Breast epithelium (tissue), 4 donors: ENCODE data around the gene ZNF675. TPM values are rescaled to one million over a fixed set of nuclear protein-coding genes. Genes with fewer than 3 reads are reported as not detected.
"Not testable (repeated sequence)": the region's sequence is repeated elsewhere in the genome, so short reads cannot be mapped to it uniquely, and the experiment has no call there.

ENCODE experiments used
- DNase-seq, 2 donors: peaks; one replicate each; pipeline ENCODE4 v3.0.0-alpha.2; 2019; ENCODE audit warnings: low spot score in 2 of 2
- H3K27ac ChIP-seq, 2 donors: fragments of 200-600 bp; sonication (generic) in 1 of 2; one replicate each; pipeline ENCODE4 v1.5.1; 2016 to 2019; ENCODE audit warnings: mild to moderate bottlenecking in 1 of 2
- H3K27me3 ChIP-seq, 2 donors: fragments of 200-600 bp; sonication (generic) in 1 of 2; one replicate each; pipeline versions ENCODE4 v1.5.1 to v1.6.0; 2017 to 2019; ENCODE audit warnings: control low read depth in 1 of 2, mild to moderate bottlenecking in 1 of 2
- H3K36me3 ChIP-seq: fragments of 200-600 bp; one replicate; pipeline ENCODE4 v1.5.1; 2019
- H3K4me1 ChIP-seq, 2 donors: fragments of 200-600 bp; sonication (generic); one replicate each; pipeline ENCODE4 v1.5.1; 2016 to 2019; ENCODE audit warnings: control low read depth in 1 of 2
- H3K4me3 ChIP-seq, 3 donors: fragments of 200-600 bp; sonication (generic); 1 replicate in 2 of 3; 2 replicates in 1 of 3; pipeline ENCODE4 v1.5.1; 2016 to 2019; ENCODE audit warnings: mild to moderate bottlenecking in 3 of 3, moderate library complexity in 2 of 3
- H3K9me3 ChIP-seq, 2 donors: fragments of 200-600 bp; sonication (generic) in 1 of 2; one replicate each; pipeline ENCODE4 v1.5.1; 2016 to 2019; ENCODE audit warnings: control low read depth in 1 of 2
- CTCF ChIP-seq, 3 donors: fragments of 450-650 bp; IDR thresholded peaks; one replicate each; pipeline ENCODE4 v1.5.1; 2016 to 2017; ENCODE audit warnings: antibody characterized with exemption in 3 of 3, mild to moderate bottlenecking in 3 of 3, moderate library complexity in 3 of 3
- POLR2A ChIP-seq: fragments of 450-650 bp; IDR thresholded peaks from one replicate; pipeline ENCODE4 v1.6.1; 2016; ENCODE audit warnings: antibody characterized with exemption, mild to moderate bottlenecking, moderate library complexity
- POLR2AphosphoS5 ChIP-seq, 3 donors: sonication (generic); formaldehyde crosslinking; IDR thresholded peaks; one replicate each; pipeline ENCODE4 v1.6.1; 2017; ENCODE audit warnings: antibody characterized with exemption in 3 of 3
- intact Hi-C: fragments of 100-400 bp; cut with DNase I; formaldehyde crosslinking; loops from one replicate; pipeline ENCODE4 v1.15.1; 2023; ENCODE audit warnings: low total_unique reads
- total RNA-seq, 3 donors: library from RNA; depleted of rRNA; stranded (reverse); fragments of >200 nt; gene quantifications; one replicate each; pipeline ENCODE4 v1.1.0, GENCODE V29; 2016

Gene ZNF675
- total RNA-seq, 3 donors from 2014 or later, result 6.1 to 25.8 (median 13.1) TPM

GRCh38 chr19:23706657-23707056, 19.6 kb upstream of the ZNF675 start:
- intact Hi-C loops, result no loop called here
- Histone ChIP-seq H3K36me3 (no peaks in the 10 kb centered on the region), H3K4me3 (no peak overlapping the region), H3K27ac (no peak overlapping the region), H3K9me3 (no peaks in the 10 kb centered on the region), H3K4me1 (no peaks in the 10 kb centered on the region), H3K27me3 (no peaks in the 10 kb centered on the region)
- TF ChIP-seq POLR2A (no peak), CTCF (IDR thresholded peaks at IDR 0.05) (no peak), POLR2AphosphoS5 (IDR thresholded peaks at IDR 0.05) (no peak)
- DNase-seq, result no peak

- TF ChIP-seq POLR2AphosphoS5 (IDR thresholded peaks at IDR 0.05) (no peak), POLR2A (no peak), CTCF (IDR thresholded peaks at IDR 0.05) (no peak)
- Histone ChIP-seq H3K27ac (peak overlapping the region; percentile 60 to 68), H3K4me3 (peak overlapping the region in 2 of 3 donors; percentile 17 to 22), H3K4me1 (no peaks in the 10 kb centered on the region), H3K36me3 (no peaks in the 10 kb centered on the region), H3K27me3 (no peaks in the 10 kb centered on the region), H3K9me3 (no peaks in the 10 kb centered on the region)
- intact Hi-C loops, result no loop called here
- DNase-seq, result no peak
Observed at GRCh38 chr19:23699521-23699860, 12.5 kb upstream of the ZNF675 start.

GRCh38 chr19:23698711-23699520, 11.9 kb upstream of the ZNF675 start:
- Histone ChIP-seq H3K4me1 (no peaks in the 10 kb centered on the region), H3K27ac (peak overlapping the region; percentile 60 to 68), H3K36me3 (no peaks in the 10 kb centered on the region), H3K27me3 (no peaks in the 10 kb centered on the region), H3K9me3 (no peaks in the 10 kb centered on the region), H3K4me3 (peak overlapping the region in 2 of 3 donors; percentile 17 to 22)
- intact Hi-C loops, result no loop called here
- DNase-seq, result peak in 1 of 2 donors; percentile 25
- TF ChIP-seq CTCF (IDR thresholded peaks at IDR 0.05) (no peak), POLR2A (no peak), POLR2AphosphoS5 (IDR thresholded peaks at IDR 0.05) (no peak)

- DNase-seq, H3K4me1 ChIP-seq, H3K27ac ChIP-seq, H3K27me3 ChIP-seq, H3K36me3 ChIP-seq, H3K9me3 ChIP-seq, H3K4me3 ChIP-seq, intact Hi-C loops: not testable (repeated sequence)
Observed at GRCh38 chr19:23692937-23693336, 5.9 kb upstream of the ZNF675 start.

GRCh38 chr19:23673132-23673531, 13.9 kb downstream of the ZNF675 start:
- DNase-seq, result no peak
- TF ChIP-seq POLR2AphosphoS5 (IDR thresholded peaks at IDR 0.05) (no peak), POLR2A (no peak), CTCF (IDR thresholded peaks at IDR 0.05) (no peak)
- intact Hi-C loops, result no loop called here
- Histone ChIP-seq H3K36me3 (no peaks in the 10 kb centered on the region), H3K9me3 (peaks cover 0 to 5% of the 10 kb centered on the region in 2 donors), H3K4me3 (no peak overlapping the region), H3K27me3 (no peaks in the 10 kb centered on the region), H3K4me1 (no peaks in the 10 kb centered on the region), H3K27ac (no peak overlapping the region)

GRCh38 chr19:23668606-23669005, 18.4 kb downstream of the ZNF675 start:
- H3K4me3 ChIP-seq, intact Hi-C loops, H3K27ac ChIP-seq, H3K36me3 ChIP-seq, H3K27me3 ChIP-seq, DNase-seq, H3K4me1 ChIP-seq: not testable (repeated sequence)
- H3K9me3 ChIP-seq, result peaks cover 0 to 11% of the 10 kb centered on the region in 2 donors
